NCI-H2171 (cell line): ENCODE data around the gene HESX1.
A peak's percentile ranks its signal among the peaks of the same experiment; 100 is the strongest.

Experiments
- DNase-seq: peaks from one replicate; lab custom pipeline; 2025; lab: John Stamatoyannopoulos, UW

Gene HESX1

GRCh38 chr3:57199895-57200297 is at the start of gene HESX1:
Gene HESX1 (minus strand): TSS chr3:57199978. CDS start chr3:57199918, 60 bp downstream.
- no peak for DNase-seq

GRCh38 chr3:57244946-57245345 is 45.2 kb upstream of the HESX1 start:
- no peak for DNase-seq

- no peak for DNase-seq
These were observed 35.1 kb upstream of the HESX1 start for GRCh38 chr3:57234613-57235575.

GRCh38 chr3:57233799-57234198 is 34.0 kb upstream of the HESX1 start:
- DNase-seq = no peak

GRCh38 chr3:57230006-57230405 is 30.2 kb upstream of the HESX1 start:
- DNase-seq = no peak

GRCh38 chr3:57227930-57228751 is 28.4 kb upstream of the HESX1 start:
- DNase-seq = no peak

GRCh38 chr3:57227204-57227929 is 27.6 kb upstream of the HESX1 start, which contains the start of gene APPL1:
Gene APPL1 (plus strand): TSS chr3:57227729. CDS start chr3:57227884, 155 bp downstream.
- peak; percentile 79 for DNase-seq

- DNase-seq = no peak
These were observed 26.4 kb upstream of the HESX1 start for GRCh38 chr3:57226176-57226575.

GRCh38 chr3:57224856-57225255 is 25.1 kb upstream of the HESX1 start:
- no peak for DNase-seq

- no peak for DNase-seq
These were observed 22.1 kb upstream of the HESX1 start for GRCh38 chr3:57221883-57222282.

- no peak for DNase-seq
These were observed 6.6 kb upstream of the HESX1 start for GRCh38 chr3:57206423-57206822.

- DNase-seq = no peak
These were observed 5.1 kb downstream of the HESX1 start for GRCh38 chr3:57194641-57195040.

- DNase-seq = no peak
These were observed 7.8 kb downstream of the HESX1 start for GRCh38 chr3:57192028-57192427.

GRCh38 chr3:57184526-57184925 is 15.3 kb downstream of the HESX1 start:
- no peak for DNase-seq

- no peak for DNase-seq
These were observed 20.0 kb downstream of the HESX1 start for GRCh38 chr3:57179580-57180410.

- no peak for DNase-seq
These were observed 23.7 kb downstream of the HESX1 start for GRCh38 chr3:57176045-57176444.

- no peak for DNase-seq
These were observed 26.1 kb downstream of the HESX1 start for GRCh38 chr3:57173687-57174086.

GRCh38 chr3:57170946-57171345 is 28.8 kb downstream of the HESX1 start:
- DNase-seq = no peak

- DNase-seq = peak; percentile 34
These were observed 29.7 kb downstream of the HESX1 start for GRCh38 chr3:57169872-57170623.

GRCh38 chr3:57169108-57169507 is 30.7 kb downstream of the HESX1 start:
- no peak for DNase-seq
